Measurements from ENCODE around the gene CDK5RAP1.
"Not testable (repeated sequence)": the region's sequence is repeated elsewhere in the genome, so short reads cannot be mapped to it uniquely, and the experiment has no call there.

The CDK5RAP1 gene

DNA sequence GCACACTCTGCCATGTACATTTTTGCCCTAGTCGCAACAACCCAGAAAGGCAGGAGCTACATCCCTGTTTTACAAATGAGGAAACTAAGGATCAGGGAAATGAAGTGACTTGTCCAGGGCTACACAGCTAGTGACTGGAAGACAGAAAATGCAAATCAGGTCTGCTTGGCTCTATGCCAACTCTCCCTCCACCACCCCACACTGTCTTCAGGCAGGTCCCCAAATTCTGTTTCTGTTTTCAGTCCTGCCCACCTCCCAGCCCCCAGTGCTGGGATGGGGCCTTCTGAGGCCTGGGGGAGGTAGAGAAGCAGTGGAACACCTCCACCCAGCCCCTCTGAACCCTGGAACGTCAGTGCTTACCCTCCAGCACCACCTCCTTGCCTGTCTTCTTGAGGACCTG lies 37.2 kb upstream of the CDK5RAP1 start:
- TF ChIP-seq MYC (IDR thresholded peaks at IDR 0.05; ENCODE audit: low read depth, low read length) (no peak), MAX (IDR thresholded peaks at IDR 0.05; ENCODE audit: low read depth, low read length) (no peak), POLR2A (IDR thresholded peaks at IDR 0.05; ENCODE audit: extremely low read depth, insufficient read length) (no peak)
- TF ChIP-seq, protein P1, sequence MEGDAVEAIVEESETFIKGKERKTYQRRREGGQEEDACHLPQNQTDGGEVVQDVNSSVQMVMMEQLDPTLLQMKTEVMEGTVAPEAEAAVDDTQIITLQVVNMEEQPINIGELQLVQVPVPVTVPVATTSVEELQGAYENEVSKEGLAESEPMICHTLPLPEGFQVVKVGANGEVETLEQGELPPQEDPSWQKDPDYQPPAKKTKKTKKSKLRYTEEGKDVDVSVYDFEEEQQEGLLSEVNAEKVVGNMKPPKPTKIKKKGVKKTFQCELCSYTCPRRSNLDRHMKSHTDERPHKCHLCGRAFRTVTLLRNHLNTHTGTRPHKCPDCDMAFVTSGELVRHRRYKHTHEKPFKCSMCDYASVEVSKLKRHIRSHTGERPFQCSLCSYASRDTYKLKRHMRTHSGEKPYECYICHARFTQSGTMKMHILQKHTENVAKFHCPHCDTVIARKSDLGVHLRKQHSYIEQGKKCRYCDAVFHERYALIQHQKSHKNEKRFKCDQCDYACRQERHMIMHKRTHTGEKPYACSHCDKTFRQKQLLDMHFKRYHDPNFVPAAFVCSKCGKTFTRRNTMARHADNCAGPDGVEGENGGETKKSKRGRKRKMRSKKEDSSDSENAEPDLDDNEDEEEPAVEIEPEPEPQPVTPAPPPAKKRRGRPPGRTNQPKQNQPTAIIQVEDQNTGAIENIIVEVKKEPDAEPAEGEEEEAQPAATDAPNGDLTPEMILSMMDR (IDR thresholded peaks at IDR 0.05; ENCODE audit: low read depth, low read length), result no peak
- no peak for DNase-seq (ENCODE audit: low read depth)
- no peak overlapping the region for H3K4me3 ChIP-seq (ENCODE audit: low read depth, low read length)

DNA sequence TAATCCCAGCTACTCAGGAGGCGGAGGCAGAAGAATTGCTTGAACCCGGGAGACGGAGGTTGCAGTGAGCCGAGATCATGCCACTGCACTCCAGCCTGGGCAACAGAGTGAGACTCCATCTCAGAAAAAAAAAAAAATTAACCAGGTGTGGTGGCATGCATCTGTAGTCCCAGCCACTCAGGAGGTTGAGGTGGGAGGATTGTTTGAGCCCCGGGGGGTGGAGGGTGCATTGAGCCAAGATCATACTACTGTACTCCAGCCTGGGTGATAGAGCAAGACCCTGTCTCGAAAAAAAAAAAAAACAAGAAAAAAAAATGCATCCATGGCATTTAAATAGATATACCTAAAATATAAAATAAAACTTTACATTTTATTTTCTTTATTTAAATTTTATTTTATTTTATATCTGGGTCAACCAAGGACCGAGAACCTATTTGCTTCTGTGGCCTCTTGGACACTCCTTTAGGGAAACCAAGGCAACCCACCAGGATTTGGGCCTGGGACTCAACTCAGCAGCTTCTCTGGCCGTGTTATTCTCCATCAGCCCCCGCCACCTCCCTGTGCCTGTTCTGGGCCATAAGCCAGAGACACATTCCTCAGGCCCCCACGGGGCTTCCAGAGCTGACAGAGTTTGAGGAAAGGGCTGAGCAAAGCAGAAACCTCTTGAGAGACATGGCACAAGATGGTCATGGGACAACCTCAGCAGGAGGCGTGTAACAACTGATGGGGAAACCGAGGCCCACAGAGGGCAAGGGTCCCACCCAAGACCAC lies 36.0 kb upstream of the CDK5RAP1 start:
- TF ChIP-seq, protein P1 (IDR thresholded peaks at IDR 0.05; ENCODE audit: low read depth, low read length), result no peak
- TF ChIP-seq POLR2A (IDR thresholded peaks at IDR 0.05; ENCODE audit: extremely low read depth, insufficient read length) (no peak), MAX (IDR thresholded peaks at IDR 0.05; ENCODE audit: low read depth, low read length) (no peak), MYC (IDR thresholded peaks at IDR 0.05; ENCODE audit: low read depth, low read length) (no peak)
- DNase-seq (ENCODE audit: low read depth), result no peak
- H3K4me3 ChIP-seq (ENCODE audit: low read depth, low read length), result no peak overlapping the region

DNA sequence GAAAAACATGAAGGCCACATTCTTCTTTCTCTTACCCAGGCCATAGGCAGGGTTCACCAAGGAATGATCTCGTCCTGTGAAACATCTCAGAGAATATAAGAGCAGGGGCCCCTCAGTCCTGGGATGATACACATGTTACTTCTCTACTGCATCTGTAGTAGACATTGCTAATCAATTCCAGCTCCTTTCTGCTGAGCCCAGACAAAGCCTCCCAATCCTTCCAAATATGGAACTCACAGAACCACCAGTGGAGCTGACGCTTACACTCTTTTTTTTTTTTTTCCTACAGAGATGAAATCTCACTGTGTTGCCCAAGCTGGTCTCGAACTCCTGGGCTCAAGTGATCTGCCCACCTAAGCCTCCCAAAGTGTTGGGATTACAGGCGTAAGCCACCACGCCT lies 33.1 kb upstream of the CDK5RAP1 start:
- DNase-seq (ENCODE audit: low read depth), result no peak
- H3K4me3 ChIP-seq (ENCODE audit: low read depth, low read length), result no peak overlapping the region
- TF ChIP-seq, protein P1 (IDR thresholded peaks at IDR 0.05; ENCODE audit: low read depth, low read length), result no peak
- TF ChIP-seq POLR2A (IDR thresholded peaks at IDR 0.05; ENCODE audit: extremely low read depth, insufficient read length) (no peak), MYC (IDR thresholded peaks at IDR 0.05; ENCODE audit: low read depth, low read length) (no peak), MAX (IDR thresholded peaks at IDR 0.05; ENCODE audit: low read depth, low read length) (no peak)

DNA sequence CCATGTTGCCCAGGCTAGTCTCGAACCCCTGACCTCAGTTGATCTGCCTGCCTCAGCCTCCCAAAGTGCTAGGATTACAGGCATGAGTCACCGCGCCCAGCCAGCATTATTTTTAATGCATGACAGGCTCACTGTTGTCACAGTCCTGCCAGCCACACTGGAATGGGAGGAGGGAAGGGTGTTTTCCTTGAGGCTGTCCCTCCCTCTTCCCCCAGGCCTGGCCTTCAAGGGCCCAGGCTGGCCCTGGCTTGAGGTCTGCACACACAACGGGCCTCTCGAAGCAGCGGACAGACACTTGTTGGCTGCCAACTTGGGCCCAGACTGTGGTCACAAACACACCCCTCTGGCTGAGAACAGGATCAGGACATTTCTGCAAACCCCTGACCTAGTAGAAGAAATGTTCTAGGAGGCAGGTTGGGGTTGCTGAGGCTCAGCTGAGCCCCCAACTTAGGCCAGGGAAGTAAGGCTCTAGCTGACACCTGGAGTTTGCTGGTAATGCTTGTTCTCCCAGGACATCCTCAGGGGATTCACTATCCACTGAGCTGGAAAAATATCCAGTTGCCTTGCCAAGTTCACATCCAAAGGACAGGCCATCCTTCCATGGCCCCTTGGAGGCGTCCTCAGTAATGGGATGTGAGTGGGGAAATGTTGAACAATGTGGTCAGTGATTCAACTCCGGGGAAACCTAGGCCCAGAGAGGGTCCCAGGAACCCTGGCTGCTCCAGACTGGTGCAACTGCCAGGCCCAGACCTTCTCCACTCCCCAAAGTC lies 32.3 kb upstream of the CDK5RAP1 start:
- H3K4me3 ChIP-seq (ENCODE audit: low read depth, low read length), result no peak overlapping the region
- TF ChIP-seq MAX (IDR thresholded peaks at IDR 0.05; ENCODE audit: low read depth, low read length) (no peak), POLR2A (IDR thresholded peaks at IDR 0.05; ENCODE audit: extremely low read depth, insufficient read length) (no peak), MYC (IDR thresholded peaks at IDR 0.05; ENCODE audit: low read depth, low read length) (no peak)
- TF ChIP-seq, protein P1 (IDR thresholded peaks at IDR 0.05; ENCODE audit: low read depth, low read length), result no peak
- no peak for DNase-seq (ENCODE audit: low read depth)

- DNase-seq (ENCODE audit: low read depth), result no peak
- H3K4me3 ChIP-seq (ENCODE audit: low read depth, low read length), result no peak overlapping the region
- TF ChIP-seq MYC (IDR thresholded peaks at IDR 0.05; ENCODE audit: low read depth, low read length) (no peak), POLR2A (IDR thresholded peaks at IDR 0.05; ENCODE audit: extremely low read depth, insufficient read length) (no peak), MAX (IDR thresholded peaks at IDR 0.05; ENCODE audit: low read depth, low read length) (no peak)
- TF ChIP-seq, protein P1 (IDR thresholded peaks at IDR 0.05; ENCODE audit: low read depth, low read length), result no peak
Observed at GRCh38 chr20:33431797-33432381, 30.6 kb upstream of the CDK5RAP1 start.

- DNase-seq (ENCODE audit: low read depth); H3K4me3 ChIP-seq (ENCODE audit: low read depth, low read length): not testable (repeated sequence)
Observed at GRCh38 chr20:33423875-33424274, 22.6 kb upstream of the CDK5RAP1 start.
